Body of pancreas (tissue), 4 donors: Measurements from ENCODE around the gene IL22RA1. TPM values are rescaled to one million over a fixed set of nuclear protein-coding genes. Genes with fewer than 3 reads are reported as not detected.

Source experiments
- ATAC-seq: fragments of 150-250 bp; one replicate; pipeline ENCODE4 v1.9.1; 2016
- DNase-seq, 4 donors: peaks; one replicate each; pipeline ENCODE4 v3.0.0-alpha.2; 2019
- H3K27ac ChIP-seq, 4 donors: fragments of 200-600 bp; sonication (generic); 1 replicate in 3 of 4; 2 replicates in 1 of 4; pipeline versions ENCODE4 v1.5.1 to v1.6.1; 2016 to 2019; ENCODE audit warnings: mild to moderate bottlenecking in 1 of 4, mixed read lengths in 1 of 4, moderate library complexity in 1 of 4
- H3K27me3 ChIP-seq, 2 donors: fragments of 200-600 bp; sonication (generic); one replicate each; pipeline ENCODE4 v1.6.0; 2016; ENCODE audit warnings: mild to moderate bottlenecking in 1 of 2
- H3K36me3 ChIP-seq, 2 donors: fragments of 200-600 bp; sonication (generic); replicated peaks in 1 of 2; 2 replicates each; pipeline ENCODE4 v1.5.1; 2016; ENCODE audit warnings: low read depth in 2 of 2; ENCODE audit not compliant: insufficient read depth in 1 of 2
- H3K4me1 ChIP-seq: fragments of 200-600 bp; sonication (generic); one replicate; pipeline ENCODE4 v1.6.0; 2016
- H3K4me3 ChIP-seq, 2 donors: fragments of 200-600 bp; sonication (generic); 1 replicate in 1 of 2; 2 replicates in 1 of 2; pipeline ENCODE4 v1.5.1; 2016 to 2019
- H3K9me3 ChIP-seq, 3 donors: fragments of 200-600 bp; sonication (generic); 1 replicate in 2 of 3; 2 replicates in 1 of 3; pipeline ENCODE4 v1.5.1; 2016
- CTCF ChIP-seq, 7 experiments: fragments of 450-650 bp in 4 of 7; fragments of 200-600 bp in 3 of 7; sonication (generic) in 3 of 7; IDR thresholded peaks; one replicate each; pipeline ENCODE4 v1.5.1; 2016 to 2019; ENCODE audit warnings: antibody characterized with exemption in 7 of 7
- POLR2A ChIP-seq, 3 donors: fragments of 450-650 bp; IDR thresholded peaks; one replicate each; pipeline ENCODE4 v1.6.1; 2016; ENCODE audit warnings: antibody characterized with exemption in 3 of 3, mild to moderate bottlenecking in 2 of 3
- WGBS, 2 donors: methylation state at CpG; one replicate each; pipeline ENCODE4 v1.1.5; 2017; 5-methylcytosine and 5-hydroxymethylcytosine counted together
- intact Hi-C: fragments of 100-400 bp; cut with DNase I; formaldehyde crosslinking; loops from one replicate; pipeline ENCODE4 v1.15.1; 2023
- total RNA-seq, 2 donors: library from RNA; depleted of rRNA; stranded (reverse); fragments of >200 nt; gene quantifications; one replicate each; pipeline ENCODE4 v1.1.0, GENCODE V29; 2016

The IL22RA1 gene
- total RNA-seq, 2 donors from 2014 or later: 49.1 to 133 TPM

- no peak for DNase-seq
- Histone ChIP-seq H3K4me3 (no peak overlapping the region), H3K4me1 (no peaks in the 10 kb centered on the region), H3K27ac (no peak overlapping the region), H3K9me3 (no peaks in the 10 kb centered on the region), H3K27me3 (no peaks in the 10 kb centered on the region), H3K36me3 (peaks cover 0 to 3% of the 10 kb centered on the region in 2 donors)
- ATAC-seq: no peak
- intact Hi-C loops: no loop called here
- TF ChIP-seq POLR2A (IDR thresholded peaks at IDR 0.05) (no peak), CTCF (IDR thresholded peaks at IDR 0.05) (no peak)
- 82 to 89% methylated on average over 7 of the region's 7 CpGs for WGBS, 2 donors
Measured at GRCh38 chr1:24168245-24168644, 25.3 kb upstream of the IL22RA1 start.

- H3K27ac ChIP-seq: no peak overlapping the region
Measured at GRCh38 chr1:24167008-24167407, 24.1 kb upstream of the IL22RA1 start.

GRCh38 chr1:24165500-24165899, 22.6 kb upstream of the IL22RA1 start:
- DNase-seq (no peak), ATAC-seq (no peak)
- Histone ChIP-seq H3K27ac (no peak overlapping the region), H3K36me3 (peaks cover 0 to 3% of the 10 kb centered on the region in 2 donors), H3K4me3 (no peak overlapping the region), H3K27me3 (no peaks in the 10 kb centered on the region), H3K4me1 (no peaks in the 10 kb centered on the region), H3K9me3 (no peaks in the 10 kb centered on the region)
- intact Hi-C loops: no loop called here
- WGBS, 2 donors: 88 to 97% methylated on average over 2 of the region's 2 CpGs
- TF ChIP-seq POLR2A (IDR thresholded peaks at IDR 0.05) (no peak), CTCF (IDR thresholded peaks at IDR 0.05) (no peak)

More at GRCh38 chr1:24167008-24167407, 24.1 kb upstream of the IL22RA1 start:
- Histone ChIP-seq H3K27me3 (no peaks in the 10 kb centered on the region), H3K4me1 (no peaks in the 10 kb centered on the region), H3K4me3 (no peak overlapping the region), H3K36me3 (peaks cover 0 to 3% of the 10 kb centered on the region in 2 donors), H3K9me3 (no peaks in the 10 kb centered on the region)
- ATAC-seq (no peak), DNase-seq (no peak)
- intact Hi-C loops: no loop called here
- no peak for TF ChIP-seq POLR2A (IDR thresholded peaks at IDR 0.05)
- TF ChIP-seq CTCF (IDR thresholded peaks at IDR 0.05): no peak
- WGBS, 2 donors: 55 to 58% methylated on average over 4 of the region's 4 CpGs

GRCh38 chr1:24164004-24164403, 21.1 kb upstream of the IL22RA1 start:
- peaks cover 0 to 3% of the 10 kb centered on the region in 2 donors for H3K36me3 ChIP-seq
- ATAC-seq (no peak), DNase-seq (no peak)
- no peak overlapping the region for H3K27ac ChIP-seq
- no peaks in the 10 kb centered on the region for H3K4me1 ChIP-seq
- no peaks in the 10 kb centered on the region for H3K27me3 ChIP-seq
- TF ChIP-seq POLR2A (IDR thresholded peaks at IDR 0.05) (no peak), CTCF (IDR thresholded peaks at IDR 0.05) (no peak)
- H3K4me3 ChIP-seq: no peak overlapping the region
- WGBS, 2 donors: 82 to 85% methylated on average over 3 of the region's 3 CpGs
- intact Hi-C loops: no loop called here
- no peaks in the 10 kb centered on the region for H3K9me3 ChIP-seq

- Histone ChIP-seq H3K27me3 (no peaks in the 10 kb centered on the region), H3K27ac (no peak overlapping the region), H3K4me3 (no peak overlapping the region), H3K4me1 (no peaks in the 10 kb centered on the region), H3K9me3 (no peaks in the 10 kb centered on the region), H3K36me3 (peaks cover 0 to 3% of the 10 kb centered on the region in 2 donors)
- intact Hi-C loops: no loop called here
- 70 to 94% methylated on average over 5 of the region's 5 CpGs for WGBS, 2 donors
- TF ChIP-seq POLR2A (IDR thresholded peaks at IDR 0.05): no peak
- DNase-seq (no peak), ATAC-seq (no peak)
Measured at GRCh38 chr1:24162201-24162600, 19.3 kb upstream of the IL22RA1 start.
